ENCODE results near the gene NFKB2. TPM values are rescaled to one million over a fixed set of nuclear protein-coding genes. Genes with fewer than 3 reads are reported as not detected.
A peak's percentile ranks its signal among the peaks of the same experiment; 100 is the strongest.

NFKB2 gene
- total RNA-seq, 4 donors from 2014 or later: 6.5 to 22.9 (median 19.2) TPM

DNA sequence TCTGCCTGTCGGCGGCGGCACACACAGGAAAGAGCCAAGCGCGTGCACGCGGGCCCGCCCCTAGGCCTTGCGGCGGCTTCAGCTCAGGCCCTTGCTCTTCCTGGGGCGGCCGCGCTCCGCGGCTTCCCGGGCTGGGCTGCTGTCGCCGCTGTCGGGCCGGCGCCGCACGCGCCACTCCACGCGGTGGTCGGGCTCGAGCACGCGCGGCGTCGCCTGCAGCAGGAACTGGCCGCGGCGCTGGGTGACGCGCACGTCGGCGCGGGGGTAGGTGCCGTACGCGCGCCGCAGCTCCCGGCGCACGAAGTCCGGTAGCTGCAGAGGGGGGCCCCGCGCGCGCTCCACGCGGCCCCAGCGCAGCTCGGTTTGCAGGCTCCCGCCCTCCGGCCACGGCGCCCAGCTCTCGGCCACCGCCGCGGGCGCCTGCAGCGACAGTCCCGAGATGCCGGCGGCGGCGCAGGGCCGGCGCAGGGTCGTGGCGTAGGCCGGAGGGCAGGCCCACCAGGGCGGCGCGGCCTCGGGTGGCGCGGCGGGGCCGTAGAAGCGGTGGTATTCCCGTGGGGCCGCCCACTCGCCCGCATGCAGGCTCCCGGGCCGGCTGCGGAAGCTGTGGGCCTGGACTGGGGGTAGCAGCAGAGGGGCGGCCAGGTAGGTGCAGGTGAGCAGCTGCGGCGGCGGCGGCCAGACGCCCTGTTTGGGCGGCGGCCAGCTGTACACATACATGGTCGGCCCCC, 55.0 kb downstream of the NFKB2 start:
- H3K9me3 ChIP-seq: no peaks in the 10 kb centered on the region
- H3K27ac ChIP-seq: peak overlapping the region; percentile 83 to 87 (median 85)
- DNase-seq: peak; percentile 88 to 96 (median 91)
- peak overlapping the region; percentile 71 to 95 (median 82) for H3K4me3 ChIP-seq
- H3K36me3 ChIP-seq: no peaks in the 10 kb centered on the region
- peaks cover 0 to 6% (median 0%) of the 10 kb centered on the region in 4 donors for H3K4me1 ChIP-seq
- TF ChIP-seq, protein P1, sequence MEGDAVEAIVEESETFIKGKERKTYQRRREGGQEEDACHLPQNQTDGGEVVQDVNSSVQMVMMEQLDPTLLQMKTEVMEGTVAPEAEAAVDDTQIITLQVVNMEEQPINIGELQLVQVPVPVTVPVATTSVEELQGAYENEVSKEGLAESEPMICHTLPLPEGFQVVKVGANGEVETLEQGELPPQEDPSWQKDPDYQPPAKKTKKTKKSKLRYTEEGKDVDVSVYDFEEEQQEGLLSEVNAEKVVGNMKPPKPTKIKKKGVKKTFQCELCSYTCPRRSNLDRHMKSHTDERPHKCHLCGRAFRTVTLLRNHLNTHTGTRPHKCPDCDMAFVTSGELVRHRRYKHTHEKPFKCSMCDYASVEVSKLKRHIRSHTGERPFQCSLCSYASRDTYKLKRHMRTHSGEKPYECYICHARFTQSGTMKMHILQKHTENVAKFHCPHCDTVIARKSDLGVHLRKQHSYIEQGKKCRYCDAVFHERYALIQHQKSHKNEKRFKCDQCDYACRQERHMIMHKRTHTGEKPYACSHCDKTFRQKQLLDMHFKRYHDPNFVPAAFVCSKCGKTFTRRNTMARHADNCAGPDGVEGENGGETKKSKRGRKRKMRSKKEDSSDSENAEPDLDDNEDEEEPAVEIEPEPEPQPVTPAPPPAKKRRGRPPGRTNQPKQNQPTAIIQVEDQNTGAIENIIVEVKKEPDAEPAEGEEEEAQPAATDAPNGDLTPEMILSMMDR (IDR thresholded peaks at IDR 0.05): peak in 2 of 6 experiments; percentile 12 to 18
- TF ChIP-seq POLR2A (IDR thresholded peaks at IDR 0.05): peak; percentile 61 to 64
- no peaks in the 10 kb centered on the region for H3K27me3 ChIP-seq

DNA sequence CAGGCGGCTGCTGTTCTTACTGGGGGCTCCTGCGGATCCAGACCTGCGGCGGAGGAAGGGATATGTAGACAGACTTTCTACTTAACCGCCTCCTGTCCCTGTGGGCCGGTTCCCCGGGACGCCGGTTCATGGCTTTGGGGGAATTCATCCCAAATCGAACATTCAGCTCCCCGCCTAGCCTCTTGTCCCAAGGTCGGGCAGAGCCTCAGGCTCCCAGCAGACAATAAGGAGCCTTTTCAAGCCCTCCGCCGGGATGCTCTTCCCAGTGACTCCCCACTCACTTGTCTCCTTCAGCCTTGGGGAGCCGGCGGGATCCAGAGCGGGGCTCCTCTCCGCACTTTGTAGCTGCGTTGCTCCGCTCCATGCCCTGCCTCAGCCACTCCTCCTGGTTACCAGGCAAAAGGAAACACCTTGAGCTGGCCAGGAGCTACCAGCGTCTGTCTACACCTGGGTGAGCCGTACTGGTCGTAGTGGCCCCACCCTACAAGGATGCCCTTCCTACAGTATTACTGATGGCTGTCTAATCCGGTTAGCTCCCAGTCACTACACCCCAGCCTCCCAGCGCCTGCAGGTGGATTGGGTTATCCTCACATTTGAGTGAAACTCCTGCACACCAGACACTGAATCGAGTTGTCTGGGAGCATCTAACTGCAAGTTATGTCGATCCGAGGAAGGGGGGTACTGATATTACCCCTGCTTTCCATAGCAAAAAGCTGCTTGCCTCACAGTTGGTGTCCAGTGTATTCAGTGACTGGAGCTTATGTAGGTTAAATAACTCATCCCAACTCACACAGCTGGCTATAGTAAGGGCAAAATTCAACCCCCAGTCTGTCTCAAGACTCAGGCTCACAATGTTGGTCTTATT, 55.8 kb downstream of the NFKB2 start, which contains the start of gene C10orf95:
TSS of gene C10orf95 (minus strand) at position 439 of the 865 bp plus-strand sequence. CDS start 450 bp downstream, outside the sequence.
- Histone ChIP-seq H3K4me1 (peaks cover 0 to 6% (median 0%) of the 10 kb centered on the region in 4 donors), H3K4me3 (peak within 1 kb of the TSS; percentile 71 to 95 (median 82)), H3K36me3 (no peaks in the 10 kb centered on the region), H3K9me3 (no peaks in the 10 kb centered on the region), H3K27me3 (no peaks in the 10 kb centered on the region), H3K27ac (peak within 1 kb of the TSS; percentile 83 to 87 (median 85))
- no peak for TF ChIP-seq POLR2A (IDR thresholded peaks at IDR 0.05)
- TF ChIP-seq, protein P1 (IDR thresholded peaks at IDR 0.05): no peak
- DNase-seq: peak in 2 of 3 donors; percentile 64 to 67

Small RNA genes within 50 kb of the gene (small RNA-seq; reads per million reads assigned to genes)
- 3,600 to 6,422 reads per million in 2 donors for gene MIR146B

Other genes starting within 250 kb of the NFKB2 start
- 100 to 1,000 TPM in 1 of 4 donors, 10 to 100 TPM in 3; 19.0 to 149 (median 34.2) TPM for gene NOLC1, start 243.3 kb upstream of the NFKB2 start, total RNA-seq
- gene ELOVL3, start 169.4 kb upstream of the NFKB2 start, total RNA-seq: not detected
- gene PITX3, start 154.2 kb upstream of the NFKB2 start, total RNA-seq: not detected
- 10 to 100 TPM; 73.4 to 98.5 (median 95.8) TPM for gene GBF1, start 150.2 kb upstream of the NFKB2 start, total RNA-seq
- 10 to 100 TPM in 1 of 4 donors, 1 to 10 TPM in 2, not detected in 1; 1.6 to 14.3 (median 6.3) TPM for gene PSD, start 23.1 kb downstream of the NFKB2 start, total RNA-seq
- 10 to 100 TPM; 36.9 to 57.8 (median 44.8) TPM for gene FBXL15, start 25.1 kb downstream of the NFKB2 start, total RNA-seq
- 10 to 100 TPM in 3 of 4 donors, 1 to 10 TPM in 1; 8.9 to 56.9 (median 29.3) TPM for gene CUEDC2, start 36.9 kb downstream of the NFKB2 start, total RNA-seq
- gene C10orf95, start 55.8 kb downstream of the NFKB2 start, total RNA-seq: 1 to 10 TPM in 1 of 4 donors, under 1 TPM in 1, not detected in 2; 0.85 to 2.8 TPM
- 10 to 100 TPM; 41.3 to 79.7 (median 71.3) TPM for gene ACTR1A, start 107.0 kb downstream of the NFKB2 start, total RNA-seq
- 10 to 100 TPM in 1 of 4 donors, 1 to 10 TPM in 3; 6.5 to 11.0 (median 9.2) TPM for gene SUFU, start 108.3 kb downstream of the NFKB2 start, total RNA-seq
- gene TRIM8, start 248.8 kb downstream of the NFKB2 start, total RNA-seq: 100 to 1,000 TPM in 3 of 4 donors, 10 to 100 TPM in 1; 88.3 to 154 (median 119) TPM

Data from Peyer's patch (tissue), 4 donors.